Measurements from ENCODE around the gene NLRP1.

DNA sequence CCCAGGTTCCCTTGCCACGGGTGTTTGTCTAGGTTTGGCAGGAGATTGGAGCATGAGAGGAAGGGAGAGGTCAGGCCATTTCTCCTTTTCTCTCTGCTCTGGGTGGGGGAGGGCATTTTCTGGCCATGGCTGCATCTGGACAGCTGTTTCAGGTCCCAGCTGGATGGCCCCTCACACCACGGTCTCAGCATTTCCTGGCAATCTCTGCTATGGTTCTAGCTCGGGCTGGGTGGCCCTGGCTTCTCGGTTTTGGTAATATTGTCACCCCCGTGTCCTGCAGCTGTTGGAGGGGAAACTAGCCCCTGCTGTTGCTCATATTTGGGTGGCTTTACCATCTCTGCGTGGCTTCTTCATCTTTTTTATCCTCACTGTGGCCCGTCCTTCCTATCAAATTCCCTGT, 11.5 kb upstream of the NLRP1 start:
- TF ChIP-seq, protein P1, sequence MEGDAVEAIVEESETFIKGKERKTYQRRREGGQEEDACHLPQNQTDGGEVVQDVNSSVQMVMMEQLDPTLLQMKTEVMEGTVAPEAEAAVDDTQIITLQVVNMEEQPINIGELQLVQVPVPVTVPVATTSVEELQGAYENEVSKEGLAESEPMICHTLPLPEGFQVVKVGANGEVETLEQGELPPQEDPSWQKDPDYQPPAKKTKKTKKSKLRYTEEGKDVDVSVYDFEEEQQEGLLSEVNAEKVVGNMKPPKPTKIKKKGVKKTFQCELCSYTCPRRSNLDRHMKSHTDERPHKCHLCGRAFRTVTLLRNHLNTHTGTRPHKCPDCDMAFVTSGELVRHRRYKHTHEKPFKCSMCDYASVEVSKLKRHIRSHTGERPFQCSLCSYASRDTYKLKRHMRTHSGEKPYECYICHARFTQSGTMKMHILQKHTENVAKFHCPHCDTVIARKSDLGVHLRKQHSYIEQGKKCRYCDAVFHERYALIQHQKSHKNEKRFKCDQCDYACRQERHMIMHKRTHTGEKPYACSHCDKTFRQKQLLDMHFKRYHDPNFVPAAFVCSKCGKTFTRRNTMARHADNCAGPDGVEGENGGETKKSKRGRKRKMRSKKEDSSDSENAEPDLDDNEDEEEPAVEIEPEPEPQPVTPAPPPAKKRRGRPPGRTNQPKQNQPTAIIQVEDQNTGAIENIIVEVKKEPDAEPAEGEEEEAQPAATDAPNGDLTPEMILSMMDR (IDR thresholded peaks at IDR 0.05) = no peak
- TF ChIP-seq EP300 (IDR thresholded peaks at IDR 0.05; ENCODE audit: low read depth) (no peak), POLR2A (IDR thresholded peaks at IDR 0.05) (no peak)
